NCI-H460 (cell line): Measurements from ENCODE around the gene ATP5MC2. TPM values are rescaled to one million over a fixed set of nuclear protein-coding genes. Genes with fewer than 3 reads are reported as not detected.

ENCODE experiments used
- DNase-seq: peaks from one replicate; pipeline ENCODE4 v3.0.0-alpha.2; 2016; ENCODE audit warnings: low read depth; ENCODE audit errors: extremely low read depth
- total RNA-seq: library from RNA; depleted of rRNA; stranded (reverse); fragments of >200 nt; shearing (Covaris generic); gene quantifications from 2 replicates; pipeline ENCODE4 v1.2.3, GENCODE V29; 2014; rRNA removed

The ATP5MC2 gene
- total RNA-seq, 1 experiment from 2014 or later, result 642 TPM

GRCh38 chr12:53617700-53618099, 58.2 kb downstream of the ATP5MC2 start:
- no peak for DNase-seq

GRCh38 chr12:53616950-53617349, 58.9 kb downstream of the ATP5MC2 start:
- no peak for DNase-seq

Other genes with a start within 250 kb of the ATP5MC2 start
- gene PRR13, start 234.3 kb downstream of the ATP5MC2 start, total RNA-seq, result 119 and 129 TPM in 2 replicates
- 215 and 326 TPM in 2 replicates for gene PCBP2, start 224.0 kb downstream of the ATP5MC2 start, total RNA-seq
- 4.5 and 6.3 TPM in 2 replicates for gene MAP3K12, start 176.6 kb downstream of the ATP5MC2 start, total RNA-seq
- 33.9 and 34.6 TPM in 2 replicates for gene TARBP2, start 174.8 kb downstream of the ATP5MC2 start, total RNA-seq
- gene NPFF, start 168.6 kb downstream of the ATP5MC2 start, total RNA-seq, result 1.0 TPM in 1 of 2 replicates, not detected in the other
- gene ATF7, start 49.7 kb downstream of the ATP5MC2 start, total RNA-seq, result 24.9 and 31.6 TPM in 2 replicates
- gene CALCOCO1, start 51.4 kb upstream of the ATP5MC2 start, total RNA-seq, result 27.1 and 34.1 TPM in 2 replicates
- not detected in 2 replicates for gene CISTR, start 75.9 kb upstream of the ATP5MC2 start, total RNA-seq